ENCODE measurements around the gene PLEKHA6.

- no peak for TF ChIP-seq CTCF (IDR thresholded peaks at IDR 0.05)
- no peak for TF ChIP-seq EZH2 (IDR thresholded peaks at IDR 0.05; ENCODE audit: borderline replicate concordance, insufficient read depth, low read depth, low read length, poor library complexity, severe bottlenecking)
These were observed 99.9 kb downstream of the PLEKHA6 start for GRCh38 chr1:204259782-204260181.
